KMS-11 (cell line): ENCODE data around the gene VWF.

Source experiments
- H2AFZ ChIP-seq: fragments of 200-600 bp; sonication (generic); 2 replicates; pipeline ENCODE4 v1.6.1; 2016; ENCODE audit warnings: antibody characterized with exemption, mixed run types, low read depth
- H3K27ac ChIP-seq: fragments of 200-600 bp; sonication (generic); 2 replicates; pipeline ENCODE4 v1.6.1; 2016; ENCODE audit warnings: mild to moderate bottlenecking, mixed run types
- H3K27me3 ChIP-seq: fragments of 200-600 bp; sonication (generic); 2 replicates; pipeline ENCODE4 v1.6.1; 2017; ENCODE audit warnings: mild to moderate bottlenecking, low read depth, mixed run types, moderate library complexity; ENCODE audit not compliant: insufficient read depth
- H3K36me3 ChIP-seq: fragments of 200-600 bp; sonication (generic); 2 replicates; pipeline ENCODE4 v1.6.1; 2017; ENCODE audit warnings: mild to moderate bottlenecking, mixed run types; ENCODE audit not compliant: insufficient read depth
- H3K4me1 ChIP-seq: fragments of 200-600 bp; sonication (generic); 2 replicates; pipeline ENCODE4 v1.6.1; 2016; ENCODE audit warnings: mild to moderate bottlenecking, low read depth, mixed run types; ENCODE audit not compliant: poor library complexity, severe bottlenecking
- H3K4me2 ChIP-seq: fragments of 200-600 bp; sonication (generic); 2 replicates; pipeline ENCODE4 v1.7.0; 2016; ENCODE audit warnings: mild to moderate bottlenecking, mixed run types
- H3K4me3 ChIP-seq: fragments of 200-600 bp; sonication (generic); IDR thresholded peaks from 2 replicates; pipeline ENCODE4 v1.6.1; 2017; ENCODE audit warnings: low read depth, low read length, mixed read lengths; ENCODE audit not compliant: insufficient read depth
- H3K79me2 ChIP-seq: fragments of 200-600 bp; sonication (generic); 2 replicates; pipeline ENCODE4 v1.6.1; 2016; ENCODE audit warnings: low read depth, mixed run types; ENCODE audit not compliant: insufficient read depth
- H3K9ac ChIP-seq: fragments of 200-600 bp; sonication (generic); 2 replicates; pipeline ENCODE4 v1.6.1; 2016; ENCODE audit warnings: mild to moderate bottlenecking, mixed run types
- H4K20me1 ChIP-seq: fragments of 200-600 bp; sonication (generic); 2 replicates; pipeline ENCODE4 v1.6.1; 2016; ENCODE audit warnings: mild to moderate bottlenecking, mixed run types; ENCODE audit not compliant: insufficient read depth
- TF ChIP-seq, protein P1 (sequence below): fragments of 200-600 bp; sonication (generic); conservative IDR thresholded peaks from 2 replicates; pipeline ENCODE4 v1.6.1; 2017; ENCODE audit warnings: low read depth, mild to moderate bottlenecking, antibody characterized with exemption, low read length, moderate library complexity, mixed read lengths

Gene VWF

GRCh38 chr12:5969156-5969973 is 155.1 kb downstream of the VWF start:
- TF ChIP-seq, protein P1, sequence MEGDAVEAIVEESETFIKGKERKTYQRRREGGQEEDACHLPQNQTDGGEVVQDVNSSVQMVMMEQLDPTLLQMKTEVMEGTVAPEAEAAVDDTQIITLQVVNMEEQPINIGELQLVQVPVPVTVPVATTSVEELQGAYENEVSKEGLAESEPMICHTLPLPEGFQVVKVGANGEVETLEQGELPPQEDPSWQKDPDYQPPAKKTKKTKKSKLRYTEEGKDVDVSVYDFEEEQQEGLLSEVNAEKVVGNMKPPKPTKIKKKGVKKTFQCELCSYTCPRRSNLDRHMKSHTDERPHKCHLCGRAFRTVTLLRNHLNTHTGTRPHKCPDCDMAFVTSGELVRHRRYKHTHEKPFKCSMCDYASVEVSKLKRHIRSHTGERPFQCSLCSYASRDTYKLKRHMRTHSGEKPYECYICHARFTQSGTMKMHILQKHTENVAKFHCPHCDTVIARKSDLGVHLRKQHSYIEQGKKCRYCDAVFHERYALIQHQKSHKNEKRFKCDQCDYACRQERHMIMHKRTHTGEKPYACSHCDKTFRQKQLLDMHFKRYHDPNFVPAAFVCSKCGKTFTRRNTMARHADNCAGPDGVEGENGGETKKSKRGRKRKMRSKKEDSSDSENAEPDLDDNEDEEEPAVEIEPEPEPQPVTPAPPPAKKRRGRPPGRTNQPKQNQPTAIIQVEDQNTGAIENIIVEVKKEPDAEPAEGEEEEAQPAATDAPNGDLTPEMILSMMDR = no peak
- Histone ChIP-seq H4K20me1 (no peaks in the 10 kb centered on the region), H3K4me2 (no peak overlapping the region), H3K27ac (no peak overlapping the region), H3K9ac (no peak overlapping the region), H3K36me3 (no peaks in the 10 kb centered on the region), H3K27me3 (no peaks in the 10 kb centered on the region), H3K79me2 (no peaks in the 10 kb centered on the region), H2AFZ (no peak overlapping the region), H3K4me1 (no peaks in the 10 kb centered on the region), H3K4me3 (no peak overlapping the region)

DNA sequence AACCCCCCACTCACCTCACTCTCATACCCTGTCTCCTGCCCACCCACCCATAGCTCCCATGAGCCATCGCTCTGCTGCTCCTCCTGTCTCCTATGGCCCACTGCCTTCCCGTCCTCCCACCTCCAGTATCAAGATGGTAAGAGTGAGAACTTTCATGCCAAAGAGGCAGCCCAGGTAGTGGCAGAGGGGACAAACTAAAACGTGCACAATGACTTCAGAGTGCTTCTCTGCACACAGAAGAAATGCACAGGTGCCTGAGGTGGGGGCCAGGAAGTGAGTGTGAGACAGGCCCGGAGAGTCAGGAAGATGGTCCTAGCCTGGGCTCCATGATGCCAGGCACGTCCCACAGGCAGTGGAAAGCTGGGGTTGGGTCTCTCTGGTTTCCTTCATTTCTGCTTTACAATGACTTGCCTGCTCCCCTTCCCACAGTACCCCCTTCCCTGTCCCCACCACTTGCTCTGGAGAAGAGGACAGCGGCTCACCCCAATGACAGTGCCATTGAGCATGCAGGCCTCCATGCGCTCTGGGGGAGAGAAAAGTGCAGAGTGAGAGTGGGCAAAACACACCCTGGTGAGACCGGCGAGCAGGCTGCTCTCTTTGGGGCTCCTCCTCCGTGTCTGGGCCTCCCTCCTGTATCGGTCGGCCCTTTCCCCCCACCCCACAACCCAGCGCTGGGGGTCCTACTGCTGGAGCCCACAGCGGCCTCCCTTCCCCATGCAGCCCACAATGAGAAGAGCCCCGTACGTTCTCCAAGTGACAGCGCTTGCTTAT is 156.6 kb downstream of the VWF start:
- Histone ChIP-seq H3K27me3 (no peaks in the 10 kb centered on the region), H3K27ac (no peak overlapping the region), H3K36me3 (no peaks in the 10 kb centered on the region), H3K79me2 (no peaks in the 10 kb centered on the region), H3K9ac (no peak overlapping the region), H3K4me1 (no peaks in the 10 kb centered on the region), H2AFZ (no peak overlapping the region), H3K4me3 (no peak overlapping the region), H3K4me2 (no peak overlapping the region), H4K20me1 (no peaks in the 10 kb centered on the region)
- TF ChIP-seq, protein P1 = no peak

DNA sequence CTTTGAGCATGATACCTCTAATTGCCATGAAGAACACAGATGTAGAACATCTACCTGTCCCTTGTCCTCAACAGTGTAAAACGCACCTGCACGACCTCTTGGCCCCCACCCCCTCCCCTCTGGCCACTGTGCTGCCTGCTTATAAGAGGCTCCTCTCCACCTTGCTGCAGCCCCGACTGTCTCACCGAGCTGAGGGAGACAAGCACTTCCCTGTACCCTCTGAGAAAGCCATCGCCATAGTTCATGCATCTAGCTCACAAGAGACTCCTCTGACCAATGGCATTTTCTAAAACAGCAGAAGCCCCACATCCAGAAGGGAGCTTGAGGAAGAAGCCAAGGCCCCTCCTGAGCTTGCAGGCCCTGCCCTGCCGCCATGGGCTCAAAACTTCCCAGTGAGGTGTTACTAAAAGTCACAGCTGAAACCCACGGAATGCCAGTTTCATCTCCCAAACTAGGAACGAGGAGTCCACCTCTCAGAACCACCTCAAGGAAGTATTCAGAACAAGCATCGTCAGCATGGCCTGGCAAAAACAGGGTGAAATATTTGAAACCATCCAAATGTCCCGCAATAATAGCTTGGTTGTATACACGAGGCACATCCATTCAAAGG is 157.9 kb downstream of the VWF start:
- Histone ChIP-seq H3K4me3 (no peak overlapping the region), H3K4me2 (no peak overlapping the region), H3K36me3 (no peaks in the 10 kb centered on the region), H3K27ac (no peak overlapping the region), H3K4me1 (no peaks in the 10 kb centered on the region), H3K9ac (no peak overlapping the region), H4K20me1 (no peaks in the 10 kb centered on the region), H3K27me3 (no peaks in the 10 kb centered on the region), H2AFZ (no peak overlapping the region), H3K79me2 (no peaks in the 10 kb centered on the region)
- TF ChIP-seq, protein P1 = no peak

DNA sequence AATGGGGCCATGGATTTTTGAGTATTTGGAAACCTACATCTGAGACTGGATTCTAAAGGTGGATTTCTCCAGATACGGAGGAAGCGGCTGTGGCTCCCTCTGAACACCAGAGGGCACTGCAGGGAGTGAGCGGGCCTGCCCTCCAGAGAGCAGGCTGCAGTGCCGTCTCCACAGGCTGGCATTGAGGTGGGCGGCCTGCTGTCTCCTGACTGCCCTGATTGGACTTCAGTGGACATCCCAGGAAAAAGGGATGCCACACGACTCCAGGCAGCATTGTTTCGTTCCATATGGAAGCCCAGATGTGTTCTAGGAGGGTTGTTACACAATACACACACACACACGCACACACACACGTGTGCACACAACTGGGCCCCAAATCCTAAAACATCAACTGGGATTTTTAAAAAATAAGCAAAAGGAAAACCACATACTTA is 158.5 kb downstream of the VWF start:
- H3K27ac ChIP-seq = no peak overlapping the region
- H3K4me1 ChIP-seq = no peaks in the 10 kb centered on the region
- H3K9ac ChIP-seq = no peak overlapping the region
- H3K4me2 ChIP-seq = no peak overlapping the region
- H3K4me3 ChIP-seq = no peak overlapping the region
- H2AFZ ChIP-seq = peak overlapping the region; percentile 21; the same call in 1 of the 2 replicates
- H3K79me2 ChIP-seq = no peaks in the 10 kb centered on the region
- TF ChIP-seq, protein P1 = peak; percentile 56
- H3K36me3 ChIP-seq = no peaks in the 10 kb centered on the region
- no peaks in the 10 kb centered on the region for H3K27me3 ChIP-seq
- H4K20me1 ChIP-seq = no peaks in the 10 kb centered on the region
